H9 (cell line): ENCODE measurements around the gene SUSD2. TPM values are rescaled to one million over a fixed set of nuclear protein-coding genes. Genes with fewer than 3 reads are reported as not detected.

Source experiments
- DNase-seq: peaks from one replicate; pipeline ENCODE4 v3.0.0-alpha.2; 2017
- H2AFZ ChIP-seq: one replicate; pipeline ENCODE4 v1.6.1; 2013; ENCODE audit warnings: mild to moderate bottlenecking, low read length, control low read depth, moderate library complexity
- H2AK5ac ChIP-seq: 2 replicates; pipeline ENCODE4 v1.6.1; 2013; ENCODE audit warnings: low read length, control low read depth, mixed read lengths; ENCODE audit not compliant: insufficient read length
- H2BK120ac ChIP-seq: one replicate; pipeline ENCODE4 v1.6.1; 2013; ENCODE audit warnings: low read depth, mild to moderate bottlenecking, low read length, control low read depth, inconsistent platforms; ENCODE audit not compliant: poor library complexity, severe bottlenecking
- H2BK12ac ChIP-seq: 2 replicates; pipeline ENCODE4 v1.6.1; 2013; ENCODE audit warnings: low read length, control low read depth, mixed read lengths, low read depth; ENCODE audit not compliant: insufficient read length
- H2BK15ac ChIP-seq: 2 replicates; pipeline ENCODE4 v1.6.1; 2013; ENCODE audit warnings: low read depth, low read length, control low read depth
- H2BK20ac ChIP-seq: one replicate; pipeline ENCODE4 v1.6.1; 2013; ENCODE audit warnings: low read depth, mild to moderate bottlenecking, low read length, control low read depth, inconsistent platforms; ENCODE audit not compliant: poor library complexity, severe bottlenecking
- H2BK5ac ChIP-seq: 2 replicates; pipeline ENCODE4 v1.6.1; 2013; ENCODE audit warnings: low read length, control low read depth, mixed read lengths; ENCODE audit not compliant: insufficient read length
- H3K14ac ChIP-seq: 2 replicates; pipeline ENCODE4 v1.6.1; 2013; ENCODE audit warnings: low read length, control low read depth; ENCODE audit not compliant: insufficient read depth
- H3K18ac ChIP-seq: 2 replicates; pipeline ENCODE4 v1.6.1; 2013; ENCODE audit warnings: low read depth, mild to moderate bottlenecking, mixed read lengths, low read length, control low read depth; ENCODE audit not compliant: insufficient read length
- H3K23ac ChIP-seq: 2 replicates; pipeline ENCODE4 v1.6.1; 2013; ENCODE audit warnings: low read length, control low read depth, mixed read lengths, low read depth; ENCODE audit not compliant: insufficient read length
- H3K23me2 ChIP-seq: 2 replicates; pipeline ENCODE4 v1.6.1; 2013; ENCODE audit warnings: low read depth, mild to moderate bottlenecking, mixed read lengths, low read length, control low read depth; ENCODE audit not compliant: insufficient read length, poor library complexity, severe bottlenecking
- H3K27ac ChIP-seq: 2 replicates; pipeline ENCODE4 v1.5.1; 2013; ENCODE audit warnings: low read length, control low read depth, mixed read lengths, low read depth; ENCODE audit not compliant: insufficient read length
- H3K27me3 ChIP-seq: 2 replicates; pipeline ENCODE4 v1.6.1; 2013; ENCODE audit warnings: low read length, control low read depth, inconsistent platforms; ENCODE audit not compliant: insufficient read depth
- H3K4ac ChIP-seq: 2 replicates; pipeline ENCODE4 v1.6.1; 2013; ENCODE audit warnings: low read depth, mild to moderate bottlenecking, control low read depth, inconsistent platforms, low read length, moderate library complexity
- H3K4me1 ChIP-seq: 2 replicates; pipeline ENCODE4 v1.6.1; 2013; ENCODE audit warnings: low read length, control low read depth, inconsistent platforms; ENCODE audit not compliant: insufficient read depth
- H3K4me2 ChIP-seq: 2 replicates; pipeline ENCODE4 v1.6.1; 2013; ENCODE audit warnings: low read length, control low read depth, mixed read lengths; ENCODE audit not compliant: insufficient read length, insufficient read depth
- H3K56ac ChIP-seq: 2 replicates; pipeline ENCODE4 v1.6.1; 2013; ENCODE audit warnings: low read depth, mild to moderate bottlenecking, mixed read lengths, low read length, control low read depth; ENCODE audit not compliant: insufficient read length
- H3K79me1 ChIP-seq: 2 replicates; pipeline ENCODE4 v1.6.1; 2013; ENCODE audit warnings: low read depth, mild to moderate bottlenecking, moderate library complexity, low read length, control low read depth, inconsistent platforms; ENCODE audit not compliant: insufficient read depth, poor library complexity, severe bottlenecking
- H3K79me2 ChIP-seq: 2 replicates; pipeline ENCODE4 v1.6.1; 2013; ENCODE audit warnings: low read length, control low read depth, inconsistent platforms; ENCODE audit not compliant: insufficient read depth
- H3K9ac ChIP-seq: 2 replicates; pipeline ENCODE4 v1.6.1; 2013; ENCODE audit warnings: low read length, control low read depth, mixed read lengths; ENCODE audit not compliant: insufficient read length; ENCODE audit errors: extremely low read depth
- H3K9me3 ChIP-seq: one replicate; pipeline ENCODE4 v1.6.1; 2013; ENCODE audit warnings: low read depth, low read length, inconsistent platforms; ENCODE audit not compliant: control insufficient read depth
- H3T11ph ChIP-seq: one replicate; pipeline ENCODE4 v1.6.1; 2013; ENCODE audit warnings: mild to moderate bottlenecking, low read length, control low read depth, inconsistent platforms
- H4K20me1 ChIP-seq: one replicate; pipeline ENCODE4 v1.6.1; 2013; ENCODE audit not compliant: control insufficient read depth, insufficient read length, insufficient read depth
- H4K5ac ChIP-seq: 2 replicates; pipeline ENCODE4 v1.6.1; 2013; ENCODE audit warnings: low read depth, mild to moderate bottlenecking, mixed read lengths, low read length, control low read depth; ENCODE audit not compliant: insufficient read length
- H4K8ac ChIP-seq: replicated peaks from 2 replicates; pipeline ENCODE4 v1.6.1; 2013; ENCODE audit warnings: low read length, control low read depth, mixed read lengths, low read depth; ENCODE audit not compliant: insufficient read length
- H4K91ac ChIP-seq: 2 replicates; pipeline ENCODE4 v1.6.1; 2013; ENCODE audit warnings: low read depth, mild to moderate bottlenecking, moderate library complexity, mixed read lengths, low read length, control low read depth; ENCODE audit not compliant: insufficient read length
- H3K27ac Mint-ChIP-seq, 3 experiments: 2 replicates in 2 of 3; 3 replicates in 1 of 3; pipeline ENCODE4 v1.8.0; 2020 to 2021; ENCODE audit warnings: mixed read lengths in 3 of 3, mild to moderate bottlenecking in 1 of 3, moderate library complexity in 1 of 3
- H3K27me3 Mint-ChIP-seq: 2 replicates; pipeline ENCODE4 v1.8.0; 2021; ENCODE audit warnings: low read depth, mild to moderate bottlenecking, moderate library complexity, mixed read lengths
- H3K36me3 Mint-ChIP-seq, 3 experiments: 2 replicates in 2 of 3; 3 replicates in 1 of 3; pipeline ENCODE4 v1.8.0; 2020 to 2021; ENCODE audit warnings: low read depth in 3 of 3, mixed read lengths in 3 of 3; ENCODE audit not compliant: insufficient read depth in 1 of 3
- H3K4me1 Mint-ChIP-seq, 2 experiments: 2 replicates each; pipeline ENCODE4 v1.8.0; 2020; ENCODE audit warnings: mixed read lengths in 2 of 2
- H3K4me3 Mint-ChIP-seq, 2 experiments: 2 replicates in 1 of 2; 3 replicates in 1 of 2; pipeline ENCODE4 v1.8.0; 2020 to 2021; ENCODE audit warnings: mild to moderate bottlenecking in 2 of 2, mixed read lengths in 2 of 2, moderate library complexity in 1 of 2
- H3K9me3 Mint-ChIP-seq, 2 experiments: 2 replicates in 1 of 2; 3 replicates in 1 of 2; pipeline ENCODE4 v1.8.0; 2020; ENCODE audit warnings: mild to moderate bottlenecking in 2 of 2, mixed read lengths in 2 of 2, moderate library complexity in 1 of 2
- CTCF ChIP-seq: fragments of 200-600 bp; sonication (generic); conservative IDR thresholded peaks from 3 replicates; pipeline ENCODE4 v1.8.0; 2021; ENCODE audit warnings: antibody characterized with exemption, mild to moderate bottlenecking
- WGBS: extraction: QIAGEN DNeasy Blood & Tissue Kit; methylation state at CpG from one replicate; pipeline ENCODE4 v1.1.7; 2013; ENCODE audit warnings: missing lambda C conversion rate, low lambda C conversion rate, mixed read lengths; ENCODE audit not compliant: insufficient read length; ENCODE audit errors: extremely low coverage; 5-methylcytosine and 5-hydroxymethylcytosine counted together
- total RNA-seq: library from RNA; stranded (reverse); gene quantifications from 2 replicates; pipeline ENCODE4 v1.2.1, GENCODE V29; 2021

Gene SUSD2
- total RNA-seq, 1 experiment from 2014 or later: 4.2 TPM

- H3K27me3 ChIP-seq: no peaks in the 10 kb centered on the region
- no peak overlapping the region for H3K4me2 ChIP-seq
- WGBS: no CpG with 5 or more reads among the region's 14 CpGs
- no peak overlapping the region for H3T11ph ChIP-seq
- peaks cover 2 to 4% (median 2%) of the 10 kb centered on the region in 3 experiments; a peak in 5 of 7 replicates for H3K36me3 Mint-ChIP-seq
- H2AFZ ChIP-seq: no peak overlapping the region
- peaks cover 3 to 6% of the 10 kb centered on the region in 2 experiments for H3K4me1 Mint-ChIP-seq
- no peak overlapping the region for H2BK12ac ChIP-seq
- no peak overlapping the region for H3K4me3 Mint-ChIP-seq
- H3K9me3 ChIP-seq: no peaks in the 10 kb centered on the region
- no peak overlapping the region for H3K4ac ChIP-seq
- no peak overlapping the region for H2BK15ac ChIP-seq
- H3K79me1 ChIP-seq: no peaks in the 10 kb centered on the region
- no peak overlapping the region for H4K91ac ChIP-seq
- no peak overlapping the region for H3K27ac ChIP-seq
- H2AK5ac ChIP-seq: no peak overlapping the region
- no peak overlapping the region for H3K14ac ChIP-seq
- H3K56ac ChIP-seq: no peak overlapping the region
- no peaks in the 10 kb centered on the region for H3K79me2 ChIP-seq
- no peaks in the 10 kb centered on the region for H3K4me1 ChIP-seq
- no peak overlapping the region for H2BK120ac ChIP-seq
- no peaks in the 10 kb centered on the region for H4K20me1 ChIP-seq
- no peaks in the 10 kb centered on the region for H3K23me2 ChIP-seq
- no peak overlapping the region for H3K18ac ChIP-seq
- no peak for DNase-seq
- no peak for TF ChIP-seq CTCF
- no peak overlapping the region for H4K5ac ChIP-seq
- H3K27me3 Mint-ChIP-seq: peaks cover 3% of the 10 kb centered on the region; the same call in 1 of the 2 replicates
- no peak overlapping the region for H2BK5ac ChIP-seq
- no peak overlapping the region for H4K8ac ChIP-seq
- no peak overlapping the region for H3K27ac Mint-ChIP-seq
- no peak overlapping the region for H3K9ac ChIP-seq
- no peak overlapping the region for H3K23ac ChIP-seq
- peaks cover 5 to 11% of the 10 kb centered on the region in 2 experiments for H3K9me3 Mint-ChIP-seq
- H2BK20ac ChIP-seq: no peak overlapping the region
Observed at GRCh38 chr22:24225951-24226350, 44.7 kb downstream of the SUSD2 start.
